Measurements from ENCODE around the gene MEI1. TPM values are rescaled to one million over a fixed set of nuclear protein-coding genes. Genes with fewer than 3 reads are reported as not detected.

Gene MEI1
- total RNA-seq, 5 donors from 2014 or later (not counting 1 experiment from before 2014, with no cell fraction given): 52.7 to 89.2 (median 72.9) TPM

- Mint-ChIP-seq H3K9me3 (no peaks in the 10 kb centered on the region), H3K27ac (peak overlapping the region in 1 of 2 donors; percentile 3), H3K4me1 (peaks cover 58 to 83% (median 82%) of the 10 kb centered on the region in 3 donors), H3K27me3 (no peaks in the 10 kb centered on the region), H3K4me3 (no peak overlapping the region), H3K36me3 (peaks cover 21% of the 10 kb centered on the region)
- peaks cover 0 to 22% of the 10 kb centered on the region in 2 experiments for H3K4me1 ChIP-seq (ENCODE audit: control insufficient read depth in 1 of 2, extremely low read depth in 1 of 2, insufficient read depth in 2 of 2, low read length in 2 of 2)
- ATAC-seq (replicated peaks in 1 of 4) (no peak), DNase-seq (no peak)
- H3K27me3 ChIP-seq (replicated peaks in 1 of 2; ENCODE audit: control insufficient read depth in 2 of 2, extremely low read depth in 1 of 2, insufficient read depth in 2 of 2, low read length in 1 of 2): no peaks in the 10 kb centered on the region
- no peak overlapping the region for H3K27ac ChIP-seq (ENCODE audit: low read length)
- WGBS (ENCODE audit: insufficient coverage): no CpG with 5 or more reads among the region's 1 CpG
- ChIA-PET CTCF (interaction anchor here in 1 of 2 donors (0.5 to 1.2 kb wide), 3 partner anchors 11 to 96 kb away, joined by 3 read pairs; no protein-coding TSS in a partner anchor), POLR2A (interaction anchor here in 1 of 2 donors (0.7 to 0.8 kb wide), 2 partner anchors 10 to 62 kb away, joined by 3 to 4 read pairs; no protein-coding TSS in a partner anchor)
- H3K36me3 ChIP-seq (ENCODE audit: control insufficient read depth in 2 of 2, extremely low read depth in 1 of 2, insufficient read depth in 1 of 2, low read length in 1 of 2): peaks cover 0 to 6% of the 10 kb centered on the region in 2 donors
- no peaks in the 10 kb centered on the region for H3K9me3 ChIP-seq
- no peak overlapping the region for H3K4me3 ChIP-seq (ENCODE audit: control insufficient read depth in 1 of 2, extremely low read depth in 1 of 2, low read length in 1 of 2)
Observed at GRCh38 chr22:41844036-41844435, 144.7 kb downstream of the MEI1 start.

GRCh38 chr22:41844513-41844912 lies 145.2 kb downstream of the MEI1 start:
- H3K4me1 Mint-ChIP-seq: peaks cover 54 to 80% (median 78%) of the 10 kb centered on the region in 3 donors
- no peak overlapping the region for H3K4me3 ChIP-seq (ENCODE audit: control insufficient read depth in 1 of 2, extremely low read depth in 1 of 2, low read length in 1 of 2)
- H3K36me3 Mint-ChIP-seq: peaks cover 16% of the 10 kb centered on the region
- no peak overlapping the region for H3K4me3 Mint-ChIP-seq
- H3K27me3 ChIP-seq (replicated peaks in 1 of 2; ENCODE audit: control insufficient read depth in 2 of 2, extremely low read depth in 1 of 2, insufficient read depth in 2 of 2, low read length in 1 of 2): no peaks in the 10 kb centered on the region
- H3K27me3 Mint-ChIP-seq: no peaks in the 10 kb centered on the region
- no CpG with 5 or more reads among the region's 3 CpGs for WGBS (ENCODE audit: insufficient coverage)
- ATAC-seq (replicated peaks in 1 of 4) (no peak), DNase-seq (no peak)
- H3K9me3 ChIP-seq: no peaks in the 10 kb centered on the region
- CTCF ChIA-PET: interaction anchor here in 1 of 2 donors (0.6 to 1.2 kb wide), 2 partner anchors 13 to 96 kb away, joined by 3 read pairs; no protein-coding TSS in a partner anchor
- no peak overlapping the region for H3K27ac ChIP-seq (ENCODE audit: low read length)
- H3K9me3 Mint-ChIP-seq: no peaks in the 10 kb centered on the region
- H3K4me1 ChIP-seq (ENCODE audit: control insufficient read depth in 1 of 2, extremely low read depth in 1 of 2, insufficient read depth in 2 of 2, low read length in 2 of 2): peaks cover 0 to 22% of the 10 kb centered on the region in 2 experiments
- H3K36me3 ChIP-seq (ENCODE audit: control insufficient read depth in 2 of 2, extremely low read depth in 1 of 2, insufficient read depth in 1 of 2, low read length in 1 of 2): peaks cover 0 to 6% of the 10 kb centered on the region in 2 donors
- POLR2A ChIA-PET: interaction anchor here (0.6 to 0.7 kb wide), 2 partner anchors 10 to 80 kb away, joined by 3 read pairs; no protein-coding TSS in a partner anchor
- H3K27ac Mint-ChIP-seq: no peak overlapping the region

GRCh38 chr22:41845380-41846267 lies 146.3 kb downstream of the MEI1 start:
- Histone ChIP-seq H3K4me1 (ENCODE audit: control insufficient read depth in 1 of 2, extremely low read depth in 1 of 2, insufficient read depth in 2 of 2, low read length in 2 of 2) (peaks cover 0 to 22% of the 10 kb centered on the region in 2 experiments), H3K36me3 (ENCODE audit: control insufficient read depth in 2 of 2, extremely low read depth in 1 of 2, insufficient read depth in 1 of 2, low read length in 1 of 2) (peaks cover 0 to 6% of the 10 kb centered on the region in 2 donors), H3K9me3 (no peaks in the 10 kb centered on the region), H3K27me3 (replicated peaks in 1 of 2; ENCODE audit: control insufficient read depth in 2 of 2, extremely low read depth in 1 of 2, insufficient read depth in 2 of 2, low read length in 1 of 2) (no peaks in the 10 kb centered on the region), H3K4me3 (ENCODE audit: control insufficient read depth in 1 of 2, extremely low read depth in 1 of 2, low read length in 1 of 2) (no peak overlapping the region), H3K27ac (ENCODE audit: low read length) (no peak overlapping the region)
- 84% methylated on average over 3 of the region's 4 CpGs for WGBS (ENCODE audit: insufficient coverage)
- Mint-ChIP-seq H3K36me3 (peaks cover 11% of the 10 kb centered on the region), H3K4me3 (no peak overlapping the region), H3K4me1 (peaks cover 47 to 74% (median 70%) of the 10 kb centered on the region in 3 donors), H3K27me3 (no peaks in the 10 kb centered on the region), H3K27ac (peak overlapping the region in 1 of 2 donors; percentile 11), H3K9me3 (no peaks in the 10 kb centered on the region)
- no peak for DNase-seq
- ChIA-PET CTCF (interaction anchor here in 1 of 2 donors (1.4 kb wide), 1 partner anchor 179 kb away, joined by 5 read pairs; no protein-coding TSS in a partner anchor), POLR2A (interaction anchor here in 1 of 2 donors (0.5 kb wide), 1 partner anchor 418 kb away, joined by 3 read pairs; no protein-coding TSS in a partner anchor)
- no peak for ATAC-seq (replicated peaks in 1 of 4)

- ATAC-seq (replicated peaks in 1 of 4) (no peak), DNase-seq (no peak)
- Mint-ChIP-seq H3K9me3 (no peaks in the 10 kb centered on the region), H3K4me3 (no peak overlapping the region), H3K27me3 (no peaks in the 10 kb centered on the region), H3K27ac (peak overlapping the region in 1 of 2 donors; percentile 75), H3K36me3 (peaks cover 7% of the 10 kb centered on the region), H3K4me1 (peaks cover 45 to 66% (median 63%) of the 10 kb centered on the region in 3 donors)
- H3K27ac ChIP-seq (ENCODE audit: low read length): no peak overlapping the region
- no peak overlapping the region for H3K4me3 ChIP-seq (ENCODE audit: control insufficient read depth in 1 of 2, extremely low read depth in 1 of 2, low read length in 1 of 2)
- peaks cover 0 to 22% of the 10 kb centered on the region in 2 experiments for H3K4me1 ChIP-seq (ENCODE audit: control insufficient read depth in 1 of 2, extremely low read depth in 1 of 2, insufficient read depth in 2 of 2, low read length in 2 of 2)
- 70% methylated on average over 2 of the region's 10 CpGs for WGBS (ENCODE audit: insufficient coverage)
- no peaks in the 10 kb centered on the region for H3K9me3 ChIP-seq
- ChIA-PET CTCF (interaction anchor here in 1 of 2 donors (1.2 to 1.4 kb wide), 2 partner anchors 10 to 179 kb away, joined by 5 to 6 read pairs; no protein-coding TSS in a partner anchor), POLR2A (interaction anchor here in 1 of 2 donors (0.6 kb wide), 1 partner anchor 80 kb away, joined by 6 read pairs; no protein-coding TSS in a partner anchor)
- H3K36me3 ChIP-seq (ENCODE audit: control insufficient read depth in 2 of 2, extremely low read depth in 1 of 2, insufficient read depth in 1 of 2, low read length in 1 of 2): peaks cover under 1 to 6% of the 10 kb centered on the region in 2 donors
- no peaks in the 10 kb centered on the region for H3K27me3 ChIP-seq (replicated peaks in 1 of 2; ENCODE audit: control insufficient read depth in 2 of 2, extremely low read depth in 1 of 2, insufficient read depth in 2 of 2, low read length in 1 of 2)
Observed at GRCh38 chr22:41846268-41846987, 147.1 kb downstream of the MEI1 start.

GRCh38 chr22:41847300-41847699 lies 148.0 kb downstream of the MEI1 start:
- Histone ChIP-seq H3K4me3 (ENCODE audit: control insufficient read depth in 1 of 2, extremely low read depth in 1 of 2, low read length in 1 of 2) (no peak overlapping the region), H3K36me3 (ENCODE audit: control insufficient read depth in 2 of 2, extremely low read depth in 1 of 2, insufficient read depth in 1 of 2, low read length in 1 of 2) (peaks cover 5 to 6% of the 10 kb centered on the region in 2 donors), H3K27me3 (replicated peaks in 1 of 2; ENCODE audit: control insufficient read depth in 2 of 2, extremely low read depth in 1 of 2, insufficient read depth in 2 of 2, low read length in 1 of 2) (no peaks in the 10 kb centered on the region), H3K9me3 (no peaks in the 10 kb centered on the region), H3K4me1 (ENCODE audit: control insufficient read depth in 1 of 2, extremely low read depth in 1 of 2, insufficient read depth in 2 of 2, low read length in 2 of 2) (peaks cover 0 to 22% of the 10 kb centered on the region in 2 experiments), H3K27ac (ENCODE audit: low read length) (no peak overlapping the region)
- 70% methylated on average over 1 of the region's 2 CpGs for WGBS (ENCODE audit: insufficient coverage)
- CTCF ChIA-PET: interaction anchor here in 1 of 2 donors (1.2 kb wide), 1 partner anchor 9 kb away, joined by 6 read pairs; no protein-coding TSS in a partner anchor
- Mint-ChIP-seq H3K27ac (peak overlapping the region in 1 of 2 donors; percentile 49), H3K4me1 (peaks cover 43 to 62% (median 59%) of the 10 kb centered on the region in 3 donors), H3K9me3 (no peaks in the 10 kb centered on the region), H3K27me3 (no peaks in the 10 kb centered on the region), H3K4me3 (no peak overlapping the region), H3K36me3 (peaks cover 6% of the 10 kb centered on the region)
- ATAC-seq (replicated peaks in 1 of 4) (no peak), DNase-seq (no peak)
- POLR2A ChIA-PET: interaction anchor here (0.6 to 0.7 kb wide), 2 partner anchors 11 to 16 kb away, joined by 3 to 4 read pairs; no protein-coding TSS in a partner anchor
